HepG2 (cell line): ENCODE measurements around the gene PTGR3. TPM values are rescaled to one million over a fixed set of nuclear protein-coding genes. Genes with fewer than 3 reads are reported as not detected.

Experiments used
- ATAC-seq: fragments of 200-7000 bp; cut with Tn5 transposase; 3 replicates; pipeline ENCODE4 v1.9.1; 2020; ENCODE audit warnings: mild to moderate bottlenecking, moderate library complexity
- BruUV-seq: library from RNA; stranded (reverse); fragments of 400-500 nt; replicated peaks from 2 replicates; lab custom pipeline; 2021; lab: Mats Ljungman, UMichigan
- CTCF ChIA-PET: fragments of 300-600 bp; formaldehyde crosslinking; extraction: SDS; loops from one replicate; lab custom pipeline; 2021; ENCODE audit warnings: low total read pairs, inconsistent platforms, low intra/inter-chr PET ratio; lab: Yijun Ruan, JAX
- POLR2A ChIA-PET: fragments of 350-600 bp; sonication (Branson Sonifier 250); formaldehyde crosslinking; loops from one replicate; lab custom pipeline; 2020; ENCODE audit warnings: antibody characterized with exemption, inconsistent platforms; lab: Yijun Ruan, JAX
- DNase-seq: peaks from one replicate; pipeline ENCODE4 v3.0.0-alpha.2; 2015; ENCODE audit warnings: low spot score
- FAIRE-seq: peaks from 3 replicates; lab custom pipeline; 2011; peaks lifted over from hg19 to GRCh38; lab: Jason Lieb, UNC
- H2AFZ ChIP-seq: one replicate; pipeline ENCODE4 v1.6.1; 2011; ENCODE audit warnings: low read length, inconsistent platforms
- H3K27ac ChIP-seq: fragments of 300-600 bp; 3 replicates; pipeline ENCODE4 v1.8.0; 2011; ENCODE audit warnings: mixed run types, mild to moderate bottlenecking, mixed read lengths, low read length, inconsistent platforms; ENCODE audit not compliant: insufficient read depth; ENCODE audit errors: extremely low read length
- H3K27me3 ChIP-seq, 2 experiments: fragments of 200-600 bp in 1 of 2; 2 replicates in 1 of 2; 3 replicates in 1 of 2; pipeline versions ENCODE4 v1.6.0 to v1.8.0; 2011; ENCODE audit warnings: low read length in 2 of 2, mild to moderate bottlenecking in 2 of 2, moderate library complexity in 2 of 2, inconsistent platforms in 1 of 2; ENCODE audit not compliant: insufficient read depth in 2 of 2, control insufficient read depth in 1 of 2
- H3K36me3 ChIP-seq, 2 experiments: fragments of 200-600 bp in 1 of 2; replicated peaks in 1 of 2; 2 replicates in 1 of 2; 3 replicates in 1 of 2; pipeline versions ENCODE4 v1.5.1 to v1.8.0; 2011; ENCODE audit warnings: low read length in 2 of 2, inconsistent platforms in 1 of 2; ENCODE audit not compliant: insufficient read depth in 2 of 2, control insufficient read depth in 1 of 2
- H3K4me1 ChIP-seq: 2 replicates; pipeline ENCODE4 v1.5.1; 2012; ENCODE audit warnings: low read length, inconsistent platforms; ENCODE audit not compliant: insufficient read depth
- H3K4me2 ChIP-seq: 2 replicates; pipeline ENCODE4 v1.6.0; 2011; ENCODE audit warnings: low read depth, low read length, inconsistent platforms
- H3K4me3 ChIP-seq, 3 experiments: fragments of 200-600 bp in 1 of 3; sonication (generic), shearing (Covaris generic) in 1 of 3; replicated peaks in 1 of 3; 2 replicates each; pipeline ENCODE4 v1.5.1; 2011 to 2016; ENCODE audit warnings: low read length in 3 of 3, inconsistent platforms in 2 of 3, low read depth in 2 of 3, mild to moderate bottlenecking in 2 of 3, control low read depth in 1 of 3, mixed read lengths in 1 of 3; ENCODE audit not compliant: insufficient read depth in 1 of 3
- H3K79me2 ChIP-seq: one replicate; pipeline ENCODE4 v1.6.1; 2011; ENCODE audit warnings: low read length, inconsistent platforms; ENCODE audit not compliant: insufficient read depth
- H3K9ac ChIP-seq: 2 replicates; pipeline ENCODE4 v1.6.0; 2011; ENCODE audit warnings: mild to moderate bottlenecking, low read depth, low read length, inconsistent platforms; ENCODE audit not compliant: insufficient read depth
- H3K9me3 ChIP-seq: 2 replicates; pipeline ENCODE4 v1.5.1; 2012; ENCODE audit warnings: mild to moderate bottlenecking, low read length
- H4K20me1 ChIP-seq: 2 replicates; pipeline ENCODE4 v1.6.0; 2011; ENCODE audit warnings: inconsistent platforms, mild to moderate bottlenecking, low read length, moderate library complexity; ENCODE audit not compliant: insufficient read depth
- ATRX ChIP-seq: sonication (generic); formaldehyde crosslinking; IDR thresholded peaks from 2 replicates; pipeline ENCODE4 v1.4.0; 2020; ENCODE audit warnings: missing genetic modification reagents, borderline replicate concordance
- CREB1 ChIP-seq, 2 experiments: fragments of 450-650 bp in 1 of 2; IDR thresholded peaks; 2 replicates each; pipeline ENCODE4 v1.6.1; 2016 to 2017; ENCODE audit warnings: control low read depth in 1 of 2, mild to moderate bottlenecking in 1 of 2, missing compliant biosample characterization in 1 of 2, missing genetic modification characterization in 1 of 2
- CSRNP2 ChIP-seq: sonication (generic); formaldehyde crosslinking; conservative IDR thresholded peaks from 2 replicates; pipeline ENCODE4 v1.8.0; 2022; ENCODE audit warnings: low read depth, missing genetic modification reagents
- DRAP1 ChIP-seq: IDR thresholded peaks from 2 replicates; pipeline ENCODE4 v1.6.1; 2016; ENCODE audit warnings: missing genetic modification reagents, missing compliant biosample characterization
- ELF4 ChIP-seq: sonication (generic); formaldehyde crosslinking; IDR thresholded peaks from 2 replicates; pipeline ENCODE4 v1.5.0; 2020; ENCODE audit warnings: missing genetic modification reagents, mild to moderate bottlenecking, moderate library complexity, borderline replicate concordance
- HBP1 ChIP-seq: IDR thresholded peaks from 2 replicates; pipeline ENCODE4 v1.6.1; 2016; ENCODE audit warnings: low read depth, control low read depth
- KAT7 ChIP-seq: IDR thresholded peaks from 2 replicates; pipeline ENCODE4 v1.6.1; 2018; ENCODE audit warnings: borderline replicate concordance, missing compliant biosample characterization
- MAX ChIP-seq: IDR thresholded peaks from 2 replicates; pipeline ENCODE4 v1.6.1; 2012; ENCODE audit warnings: inconsistent platforms
- NFYC ChIP-seq: IDR thresholded peaks from 2 replicates; pipeline ENCODE4 v1.6.1; 2016; ENCODE audit warnings: missing genetic modification reagents, missing compliant biosample characterization
- PAF1 ChIP-seq: IDR thresholded peaks from 2 replicates; pipeline ENCODE4 v1.6.1; 2016; ENCODE audit warnings: missing genetic modification reagents, missing compliant biosample characterization
- PATZ1 ChIP-seq: sonication (generic); formaldehyde crosslinking; IDR thresholded peaks from 2 replicates; pipeline ENCODE4 v1.4.0; 2020; ENCODE audit warnings: missing genetic modification reagents
- REPIN1 ChIP-seq: sonication (generic); formaldehyde crosslinking; IDR thresholded peaks from 2 replicates; pipeline ENCODE4 v1.8.0; 2022; ENCODE audit warnings: missing genetic modification reagents, low read depth, mild to moderate bottlenecking, borderline replicate concordance
- SMAD1 ChIP-seq: sonication (generic); formaldehyde crosslinking; IDR thresholded peaks from 2 replicates; pipeline ENCODE4 v1.4.0; 2020; ENCODE audit warnings: missing genetic modification reagents, low read depth, mild to moderate bottlenecking, borderline replicate concordance
- THAP8 ChIP-seq: sonication (generic); formaldehyde crosslinking; IDR thresholded peaks from 2 replicates; pipeline ENCODE4 v1.5.1; 2020; ENCODE audit warnings: missing genetic modification reagents, mild to moderate bottlenecking, borderline replicate concordance
- ZNF282 ChIP-seq: fragments of 450-650 bp; IDR thresholded peaks from 2 replicates; pipeline ENCODE4 v1.6.1; 2018; ENCODE audit not compliant: partially characterized antibody
- ZNF530 ChIP-seq: sonication (generic); formaldehyde crosslinking; IDR thresholded peaks from 2 replicates; pipeline ENCODE4 v1.5.0; 2020; ENCODE audit warnings: low read depth, mild to moderate bottlenecking, missing genetic modification reagents
- WGBS: methylation state at CpG from one replicate; pipeline ENCODE4 v1.1.6; 2017; ENCODE audit warnings: low lambda C conversion rate; 5-methylcytosine and 5-hydroxymethylcytosine counted together
- in situ Hi-C: cut with HindIII; loops from 2 replicates; pipeline ENCODE4 v1.10.0; 2017; ENCODE audit warnings: low pct_unique_long_range_greater_than_20kb; ENCODE audit not compliant: extremely low pct_ligation_motif_present
- intact Hi-C: fragments of 100-400 bp; cut with micrococcal nuclease; formaldehyde crosslinking; loops from one replicate; pipeline ENCODE4 v1.10.0; 2022; ENCODE audit not compliant: unreplicated experiment
- polyA plus RNA-seq, 8 experiments: library from polyadenylated mRNA; depleted of rRNA in 3 of 8; stranded (reverse) in 7 of 8; unstranded in 1 of 8; fragments of >200 nt; fragmentation: Illumina TruSeq in 4 of 8; extraction: Trizol in 4 of 8; gene quantifications; 2 replicates each; pipeline versions ENCODE4 v1.2.1 to v1.2.3, GENCODE V29; 2011 to 2016; ENCODE audit warnings: low read depth in 4 of 8, missing spikeins in 1 of 8, mixed read lengths in 1 of 8; ENCODE audit not compliant: insufficient read depth in 1 of 8
- total RNA-seq, 5 experiments: library from RNA; depleted of rRNA; stranded (reverse); fragments of >200 nt; fragmentation: Illumina TruSeq; extraction: Trizol; gene quantifications; 2 replicates each; pipeline ENCODE4 v1.2.3, GENCODE V29; 2016; ENCODE audit warnings: low read depth in 1 of 5

PTGR3 gene
- total and polyA plus RNA-seq, 2 of the 13 experiments (the other 11 are each of a cell fraction or from before 2014, with no cell fraction given) = 11.5 to 25.3 TPM

- no peaks in the 10 kb centered on the region for H3K79me2 ChIP-seq
- no peaks in the 10 kb centered on the region for H3K4me1 ChIP-seq
- no peak for ATAC-seq
- intact Hi-C loops (no loop called here), in situ Hi-C loops (no loop called here)
- no peaks in the 10 kb centered on the region for H3K9me3 ChIP-seq
- H3K27me3 ChIP-seq = peaks cover 0 to 4% of the 10 kb centered on the region in 2 experiments; a peak in 1 of 5 replicates
- POLR2A ChIA-PET = no interaction called here
- 56% methylated on average over 13 of the region's 13 CpGs for WGBS
- no peak overlapping the region for H3K4me3 ChIP-seq
- no peak for DNase-seq
- no peak overlapping the region for H3K4me2 ChIP-seq
- no peaks in the 10 kb centered on the region for H3K36me3 ChIP-seq
- no TSS peak for BruUV-seq
- H4K20me1 ChIP-seq = no peaks in the 10 kb centered on the region
- CTCF ChIA-PET = no interaction called here
- no peak overlapping the region for H3K9ac ChIP-seq
- FAIRE-seq = no peak
- no peak overlapping the region for H2AFZ ChIP-seq
- H3K27ac ChIP-seq = no peak overlapping the region
- no peak for TF ChIP-seq KAT7 (CRISPR knock-in tag)
- TF ChIP-seq NFYC (CRISPR knock-in tag) = no peak
- no peak for TF ChIP-seq ZNF282
- no peak for TF ChIP-seq CSRNP2 (CRISPR knock-in tag)
- no peak for TF ChIP-seq PAF1 (CRISPR knock-in tag)
- TF ChIP-seq CREB1 (IDR thresholded peaks at IDR 0.05) = no peak
- TF ChIP-seq CREB1 (CRISPR knock-in tag; IDR thresholded peaks at IDR 0.05) = no peak
- no peak for TF ChIP-seq DRAP1 (CRISPR knock-in tag)
- TF ChIP-seq SMAD1 (CRISPR knock-in tag) = no peak
- no peak for TF ChIP-seq ATRX (CRISPR knock-in tag)
- no peak for TF ChIP-seq THAP8 (CRISPR knock-in tag)
- no peak for TF ChIP-seq REPIN1 (CRISPR knock-in tag)
- no peak for TF ChIP-seq PATZ1 (CRISPR knock-in tag)
- TF ChIP-seq ELF4 (CRISPR knock-in tag) = no peak
- TF ChIP-seq ZNF530 (CRISPR knock-in tag) = no peak
- no peak for TF ChIP-seq MAX
- TF ChIP-seq HBP1 (CRISPR knock-in tag) = no peak
These were observed 28.9 kb downstream of the PTGR3 start for GRCh38 chr18:75179819-75180600.
